WTC11 (cell line): ENCODE results near the gene UCP3. TPM values are rescaled to one million over a fixed set of nuclear protein-coding genes. Genes with fewer than 3 reads are reported as not detected.

ENCODE experiments used
- ATAC-seq: fragments of 200-7000 bp; cut with Tn5 transposase; 2 replicates; pipeline ENCODE4 v1.10.0; 2021; ENCODE audit warnings: mild to moderate bottlenecking, moderate library complexity
- CTCF ChIA-PET: fragments of 300-600 bp; sonication (Branson Sonifier 250); formaldehyde crosslinking; loops from one replicate; lab custom pipeline; 2021; ENCODE audit warnings: antibody characterized with exemption; lab: Charles Lee
- POLR2A ChIA-PET: fragments of 350-600 bp; sonication (Branson Sonifier 250); formaldehyde crosslinking; loops from one replicate; lab custom pipeline; 2021; ENCODE audit warnings: antibody characterized with exemption; lab: Charles Lee
- DNase-seq: peaks from one replicate; pipeline ENCODE4 v3.0.0; 2021; ENCODE audit warnings: low spot score
- H3K27ac Mint-ChIP-seq: 2 replicates; pipeline ENCODE4 v1.8.0; 2021; ENCODE audit warnings: mixed read lengths
- H3K27me3 Mint-ChIP-seq: 2 replicates; pipeline ENCODE4 v1.8.0; 2021; ENCODE audit warnings: low read depth, mild to moderate bottlenecking, moderate library complexity, mixed read lengths
- H3K36me3 Mint-ChIP-seq: 2 replicates; pipeline ENCODE4 v1.8.0; 2021; ENCODE audit warnings: mixed read lengths
- H3K4me1 Mint-ChIP-seq: 2 replicates; pipeline ENCODE4 v1.8.0; 2022; ENCODE audit warnings: mixed read lengths
- H3K4me3 Mint-ChIP-seq: 2 replicates; pipeline ENCODE4 v1.8.0; 2021; ENCODE audit warnings: mild to moderate bottlenecking, moderate library complexity, mixed read lengths
- H3K9me3 Mint-ChIP-seq: 2 replicates; pipeline ENCODE4 v1.8.0; 2021; ENCODE audit warnings: mixed read lengths
- ARID4B ChIP-seq: sonication (generic); formaldehyde crosslinking; IDR thresholded peaks from 2 replicates; pipeline ENCODE4 v1.8.0; 2023; ENCODE audit warnings: missing genetic modification reagents, mild to moderate bottlenecking, borderline replicate concordance
- CDX4 ChIP-seq: fragments of 250-450 bp; sonication (Bioruptor Pico); IDR thresholded peaks from 2 replicates; pipeline ENCODE4 v1.9.0; 2021; ENCODE audit warnings: moderate library complexity, mild to moderate bottlenecking, inconsistent platforms, borderline replicate concordance
- CREM ChIP-seq: sonication (generic); formaldehyde crosslinking; IDR thresholded peaks from 2 replicates; pipeline ENCODE4 v1.8.1; 2022; ENCODE audit warnings: mild to moderate bottlenecking, missing genetic modification reagents, moderate library complexity
- ELF4 ChIP-seq: sonication (generic); formaldehyde crosslinking; IDR thresholded peaks from 2 replicates; pipeline ENCODE4 v1.8.1; 2022; ENCODE audit warnings: low read depth, mild to moderate bottlenecking, moderate library complexity, missing genetic modification reagents
- ETV6 ChIP-seq: sonication (generic); formaldehyde crosslinking; IDR thresholded peaks from 2 replicates; pipeline ENCODE4 v1.8.1; 2022; ENCODE audit warnings: mild to moderate bottlenecking, missing genetic modification reagents
- FOXP1 ChIP-seq: sonication (generic); formaldehyde crosslinking; IDR thresholded peaks from 2 replicates; pipeline ENCODE4 v1.8.0; 2022; ENCODE audit warnings: missing genetic modification reagents, mild to moderate bottlenecking, moderate library complexity, borderline replicate concordance
- IRF1 ChIP-seq: sonication (generic); formaldehyde crosslinking; IDR thresholded peaks from 2 replicates; pipeline ENCODE4 v1.8.0; 2023; ENCODE audit warnings: missing genetic modification reagents
- IRF2 ChIP-seq: sonication (generic); formaldehyde crosslinking; IDR thresholded peaks from 2 replicates; pipeline ENCODE4 v1.8.0; 2022; ENCODE audit warnings: low read depth, missing genetic modification reagents, borderline replicate concordance
- MLX ChIP-seq: sonication (generic); formaldehyde crosslinking; IDR thresholded peaks from 2 replicates; pipeline ENCODE4 v1.8.1; 2023; ENCODE audit warnings: mild to moderate bottlenecking, missing genetic modification reagents, moderate library complexity
- STAT6 ChIP-seq: sonication (generic); formaldehyde crosslinking; conservative IDR thresholded peaks from 2 replicates; pipeline ENCODE4 v1.8.1; 2023; ENCODE audit warnings: mild to moderate bottlenecking, low read depth, missing genetic modification reagents, moderate library complexity
- TEAD1 ChIP-seq: sonication (generic); formaldehyde crosslinking; IDR thresholded peaks from 2 replicates; pipeline ENCODE4 v1.8.0; 2022; ENCODE audit warnings: mild to moderate bottlenecking, missing genetic modification reagents
- TEAD4 ChIP-seq: sonication (generic); formaldehyde crosslinking; IDR thresholded peaks from 2 replicates; pipeline ENCODE4 v1.8.0; 2022; ENCODE audit warnings: mild to moderate bottlenecking, missing genetic modification reagents
- USF2 ChIP-seq: sonication (generic); formaldehyde crosslinking; IDR thresholded peaks from 2 replicates; pipeline ENCODE4 v1.8.1; 2023; ENCODE audit warnings: mild to moderate bottlenecking, missing genetic modification reagents, moderate library complexity
- ZMAT4 ChIP-seq: fragments of 250-450 bp; sonication (Bioruptor Pico); IDR thresholded peaks from 2 replicates; pipeline ENCODE4 v1.9.0; 2021; ENCODE audit warnings: mild to moderate bottlenecking
- ZNF121 ChIP-seq: sonication (generic); formaldehyde crosslinking; IDR thresholded peaks from 2 replicates; pipeline ENCODE4 v1.8.0; 2023; ENCODE audit warnings: missing genetic modification reagents
- ZNF232 ChIP-seq: sonication (generic); formaldehyde crosslinking; IDR thresholded peaks from 2 replicates; pipeline ENCODE4 v1.8.0; 2022; ENCODE audit warnings: mild to moderate bottlenecking, missing genetic modification reagents
- ZNF396 ChIP-seq: fragments of 250-450 bp; sonication (Bioruptor Pico); IDR thresholded peaks from 2 replicates; pipeline ENCODE4 v1.8.0; 2021; ENCODE audit warnings: mild to moderate bottlenecking, moderate library complexity, borderline replicate concordance
- ZNF512 ChIP-seq: sonication (generic); formaldehyde crosslinking; IDR thresholded peaks from 2 replicates; pipeline ENCODE4 v1.8.1; 2022; ENCODE audit warnings: missing genetic modification reagents, borderline replicate concordance
- ZSCAN18 ChIP-seq: fragments of 250-450 bp; sonication (Bioruptor Pico); IDR thresholded peaks from 2 replicates; pipeline ENCODE4 v2.1.2; 2022; ENCODE audit warnings: mild to moderate bottlenecking, moderate library complexity
- total RNA-seq: library from RNA; stranded (reverse); gene quantifications from 3 replicates; pipeline ENCODE4 v1.2.3, GENCODE V29; 2021

Gene UCP3
- total RNA-seq, 1 experiment from 2014 or later: 0.55 TPM

GRCh38 chr11:73963861-73964260 lies 45.0 kb downstream of the UCP3 start (continued):
- TF ChIP-seq CDX4 (CRISPR knock-in tag) (no peak), TEAD4 (CRISPR knock-in tag) (no peak)

- Mint-ChIP-seq H3K9me3 (no peaks in the 10 kb centered on the region), H3K27me3 (peaks cover 22% of the 10 kb centered on the region), H3K36me3 (no peaks in the 10 kb centered on the region), H3K27ac (no peak overlapping the region), H3K4me1 (peaks cover 15% of the 10 kb centered on the region), H3K4me3 (no peak overlapping the region)
- TF ChIP-seq STAT6 (CRISPR knock-in tag) (no peak), USF2 (CRISPR knock-in tag) (no peak), TEAD1 (CRISPR knock-in tag) (no peak), FOXP1 (CRISPR knock-in tag) (no peak), ETV6 (CRISPR knock-in tag) (no peak), CREM (CRISPR knock-in tag) (no peak), ZSCAN18 (no peak), ZNF396 (CRISPR knock-in tag) (no peak), IRF2 (no peak), ZNF121 (CRISPR knock-in tag) (no peak), IRF1 (CRISPR knock-in tag) (no peak), ZMAT4 (CRISPR knock-in tag) (no peak), MLX (no peak), ZNF232 (no peak), ZNF512 (no peak), ELF4 (no peak), ARID4B (CRISPR knock-in tag) (no peak)
- DNase-seq: no peak
- ChIA-PET POLR2A (no interaction called here), CTCF (interaction anchor here (0.6 kb wide), 1 partner anchor 82 kb away, joined by 5 read pairs; no protein-coding TSS in a partner anchor)
- ATAC-seq: no peak
These were observed 46.7 kb downstream of the UCP3 start for GRCh38 chr11:73962101-73962705.
